ENCODE measurements around the gene MEGF11. TPM values are rescaled to one million over a fixed set of nuclear protein-coding genes. Genes with fewer than 3 reads are reported as not detected.

MEGF11 gene
- total RNA-seq, 4 donors from 2014 or later = 0.23 to 0.33 TPM; not detected in 2

DNA sequence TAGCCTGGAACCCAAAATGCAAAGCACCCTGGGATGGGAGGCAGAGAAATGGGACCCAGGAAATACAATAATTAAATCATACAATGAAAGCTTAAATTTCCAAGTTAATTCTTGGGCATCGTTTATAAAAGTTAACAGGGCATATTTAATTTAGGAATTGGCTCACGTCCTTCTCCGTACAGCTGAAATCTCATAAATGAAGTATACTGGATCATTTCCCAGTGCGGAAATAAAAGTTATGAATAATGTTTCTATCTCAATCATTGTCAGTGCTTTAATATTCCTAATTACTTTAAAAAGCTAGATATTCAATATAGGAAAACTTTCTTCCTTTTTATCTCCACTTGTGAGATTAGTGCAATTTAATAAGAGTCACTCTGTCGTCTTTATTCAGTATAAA lies 164.0 kb downstream of the MEGF11 start:
- H3K4me3 ChIP-seq = no peak overlapping the region
- H3K27ac ChIP-seq (replicated peaks in 1 of 4) = no peak overlapping the region
- intact Hi-C loops (cut with DNase I) = no loop called here
- no peaks in the 10 kb centered on the region for H3K9me3 ChIP-seq
- peaks cover 0 to 2% (median 0%) of the 10 kb centered on the region in 4 donors for H3K4me1 ChIP-seq
- 57% methylated on average over 5 of the region's 5 CpGs for WGBS
- H3K27me3 ChIP-seq = peaks cover 0 to 13% (median 0%) of the 10 kb centered on the region in 4 donors
- TF ChIP-seq EP300 (IDR thresholded peaks at IDR 0.05) = no peak
- TF ChIP-seq, protein P1, sequence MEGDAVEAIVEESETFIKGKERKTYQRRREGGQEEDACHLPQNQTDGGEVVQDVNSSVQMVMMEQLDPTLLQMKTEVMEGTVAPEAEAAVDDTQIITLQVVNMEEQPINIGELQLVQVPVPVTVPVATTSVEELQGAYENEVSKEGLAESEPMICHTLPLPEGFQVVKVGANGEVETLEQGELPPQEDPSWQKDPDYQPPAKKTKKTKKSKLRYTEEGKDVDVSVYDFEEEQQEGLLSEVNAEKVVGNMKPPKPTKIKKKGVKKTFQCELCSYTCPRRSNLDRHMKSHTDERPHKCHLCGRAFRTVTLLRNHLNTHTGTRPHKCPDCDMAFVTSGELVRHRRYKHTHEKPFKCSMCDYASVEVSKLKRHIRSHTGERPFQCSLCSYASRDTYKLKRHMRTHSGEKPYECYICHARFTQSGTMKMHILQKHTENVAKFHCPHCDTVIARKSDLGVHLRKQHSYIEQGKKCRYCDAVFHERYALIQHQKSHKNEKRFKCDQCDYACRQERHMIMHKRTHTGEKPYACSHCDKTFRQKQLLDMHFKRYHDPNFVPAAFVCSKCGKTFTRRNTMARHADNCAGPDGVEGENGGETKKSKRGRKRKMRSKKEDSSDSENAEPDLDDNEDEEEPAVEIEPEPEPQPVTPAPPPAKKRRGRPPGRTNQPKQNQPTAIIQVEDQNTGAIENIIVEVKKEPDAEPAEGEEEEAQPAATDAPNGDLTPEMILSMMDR (IDR thresholded peaks at IDR 0.05) = no peak
- TF ChIP-seq POLR2A (IDR thresholded peaks at IDR 0.05; ENCODE audit: low read depth) = no peak
- TF ChIP-seq POLR2AphosphoS5 (IDR thresholded peaks at IDR 0.05) = no peak
- DNase-seq (ENCODE audit: extremely low spot score) = no peak
- H3K36me3 ChIP-seq = no peaks in the 10 kb centered on the region

DNA sequence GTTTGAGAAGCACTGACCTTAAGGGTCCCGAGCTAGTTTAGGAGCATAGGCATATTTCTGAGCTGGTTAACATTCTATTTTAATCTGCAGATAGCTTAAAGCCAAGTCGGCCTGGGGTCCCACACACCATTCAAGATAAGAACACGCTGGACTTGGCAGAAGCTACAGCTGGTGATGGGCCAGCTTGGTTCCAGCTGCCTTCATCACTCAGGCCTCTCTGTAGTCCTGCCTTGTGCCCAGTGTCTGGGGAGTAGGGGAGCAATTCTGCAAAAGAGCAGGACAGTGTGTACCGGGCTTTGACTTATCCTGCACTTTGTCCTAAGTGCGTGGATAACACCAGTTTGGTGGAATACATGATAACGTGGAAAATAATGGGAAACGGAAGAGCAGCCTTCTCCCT lies 164.5 kb downstream of the MEGF11 start:
- intact Hi-C loops (cut with DNase I) = no loop called here
- H3K36me3 ChIP-seq = no peaks in the 10 kb centered on the region
- WGBS = 75% methylated on average over 7 of the region's 7 CpGs
- H3K27me3 ChIP-seq = peaks cover 0 to 13% (median 0%) of the 10 kb centered on the region in 4 donors
- peaks cover 0 to 2% (median 0%) of the 10 kb centered on the region in 4 donors for H3K4me1 ChIP-seq
- no peak for DNase-seq (ENCODE audit: extremely low spot score)
- no peak overlapping the region for H3K27ac ChIP-seq (replicated peaks in 1 of 4)
- no peak overlapping the region for H3K4me3 ChIP-seq
- H3K9me3 ChIP-seq = no peaks in the 10 kb centered on the region
- TF ChIP-seq POLR2A (IDR thresholded peaks at IDR 0.05; ENCODE audit: low read depth) = no peak
- TF ChIP-seq POLR2AphosphoS5 (IDR thresholded peaks at IDR 0.05) = no peak
- TF ChIP-seq, protein P1 (IDR thresholded peaks at IDR 0.05) = no peak
- no peak for TF ChIP-seq EP300 (IDR thresholded peaks at IDR 0.05)

DNA sequence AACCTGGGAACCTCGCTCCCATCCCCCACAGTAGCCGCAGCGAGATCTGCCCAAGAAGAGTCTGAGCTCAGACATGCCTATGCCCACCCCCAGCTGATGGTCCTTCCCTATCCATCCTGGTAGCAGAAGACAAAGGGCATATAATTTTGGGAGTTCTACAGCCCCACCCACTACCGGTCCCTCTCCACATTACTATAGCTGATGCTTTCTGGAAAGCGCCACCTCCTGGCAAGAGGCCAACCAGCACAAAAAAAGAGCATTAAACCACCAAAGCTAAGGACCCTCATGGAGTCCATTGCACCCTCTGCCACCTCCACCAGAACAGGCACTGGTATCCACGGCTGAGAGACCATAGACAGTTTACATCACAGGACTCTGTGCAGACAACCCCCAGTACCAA lies 168.4 kb downstream of the MEGF11 start:
- TF ChIP-seq POLR2AphosphoS5 (IDR thresholded peaks at IDR 0.05) = no peak
- TF ChIP-seq, protein P1 (IDR thresholded peaks at IDR 0.05) = no peak
- TF ChIP-seq POLR2A (IDR thresholded peaks at IDR 0.05; ENCODE audit: low read depth) = no peak
- no peak for TF ChIP-seq EP300 (IDR thresholded peaks at IDR 0.05)
- WGBS = 90% methylated on average over 6 of the region's 6 CpGs
- DNase-seq (ENCODE audit: extremely low spot score) = no peak

DNA sequence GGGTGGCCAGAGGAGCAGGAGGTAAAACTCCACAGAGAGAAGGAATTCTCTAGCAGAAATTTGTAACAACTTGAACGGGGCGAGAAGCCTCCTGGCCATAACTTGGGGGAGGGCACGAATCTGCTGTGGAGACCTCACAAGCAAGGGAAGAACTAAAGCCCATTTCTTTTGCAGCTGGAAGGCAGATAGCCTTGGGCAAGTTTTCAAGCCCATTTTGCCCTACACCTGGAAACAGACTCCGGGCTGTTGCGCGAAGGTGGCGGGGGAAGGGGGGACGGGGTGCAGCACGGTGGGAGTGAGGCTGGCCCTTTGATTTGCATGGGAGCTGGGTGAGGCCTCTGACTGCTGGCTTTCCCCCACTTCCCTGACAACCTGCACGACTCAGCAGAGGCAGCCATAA lies 168.8 kb downstream of the MEGF11 start:
- DNase-seq (ENCODE audit: extremely low spot score) = no peak

More for the DNA sequence above, 168.4 kb downstream of the MEGF11 start:
- intact Hi-C loops (cut with DNase I) = no loop called here
- Histone ChIP-seq H3K9me3 (no peaks in the 10 kb centered on the region), H3K27me3 (peaks cover 0 to 8% (median 0%) of the 10 kb centered on the region in 4 donors), H3K4me3 (no peak overlapping the region), H3K36me3 (no peaks in the 10 kb centered on the region), H3K27ac (replicated peaks in 1 of 4) (no peak overlapping the region), H3K4me1 (peaks cover 2 to 12% (median 10%) of the 10 kb centered on the region in 4 donors)

More for the DNA sequence above, 168.8 kb downstream of the MEGF11 start:
- Histone ChIP-seq H3K4me3 (no peak overlapping the region), H3K4me1 (peaks cover 2 to 13% (median 10%) of the 10 kb centered on the region in 4 donors), H3K27me3 (peaks cover 0 to 12% (median 0%) of the 10 kb centered on the region in 4 donors), H3K36me3 (no peaks in the 10 kb centered on the region), H3K27ac (replicated peaks in 1 of 4) (no peak overlapping the region), H3K9me3 (no peaks in the 10 kb centered on the region)
- intact Hi-C loops (cut with DNase I) = no loop called here
- 86% methylated on average over 9 of the region's 10 CpGs for WGBS
- TF ChIP-seq POLR2AphosphoS5 (IDR thresholded peaks at IDR 0.05) (no peak), EP300 (IDR thresholded peaks at IDR 0.05) (no peak), POLR2A (IDR thresholded peaks at IDR 0.05; ENCODE audit: low read depth) (no peak)
- TF ChIP-seq, protein P1 (IDR thresholded peaks at IDR 0.05) = no peak
